Stimulated activated CD4-positive, alpha-beta T cell treated with anti-CD3 and anti-CD28 coated beads, TNF-alpha, amount 100 ng/mL, for 48 hours (primary cell): Measurements from ENCODE around the gene SEC14L5.
"Not testable (repeated sequence)": the region's sequence is repeated elsewhere in the genome, so short reads cannot be mapped to it uniquely, and the experiment has no call there.

Experiments used
- DNase-seq, 3 donors: peaks; one replicate each; pipeline ENCODE4 v3.0.0-alpha.2; 2020; ENCODE audit warnings: low read depth in 3 of 3

Gene SEC14L5

DNA sequence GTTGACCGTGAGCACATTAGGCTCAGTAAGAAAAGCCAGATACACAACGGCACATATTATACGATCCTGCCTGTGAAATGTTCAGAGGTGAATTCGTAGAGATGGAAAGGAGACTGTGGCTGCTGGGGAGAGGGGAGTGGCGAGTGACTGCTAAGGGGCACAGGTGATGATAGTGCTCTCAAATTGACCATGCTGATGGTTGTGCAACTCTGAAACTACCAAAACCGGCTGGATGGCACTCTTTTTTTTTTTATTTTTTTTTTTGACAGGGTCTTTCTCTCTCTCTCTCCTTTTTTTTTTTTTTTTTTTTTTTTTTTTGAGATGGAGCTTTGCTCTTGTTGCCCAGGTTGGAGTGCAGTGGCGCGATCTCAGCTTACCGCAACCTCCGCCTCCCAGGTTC is 8.1 kb upstream of the SEC14L5 start:
- no peak for DNase-seq

DNA sequence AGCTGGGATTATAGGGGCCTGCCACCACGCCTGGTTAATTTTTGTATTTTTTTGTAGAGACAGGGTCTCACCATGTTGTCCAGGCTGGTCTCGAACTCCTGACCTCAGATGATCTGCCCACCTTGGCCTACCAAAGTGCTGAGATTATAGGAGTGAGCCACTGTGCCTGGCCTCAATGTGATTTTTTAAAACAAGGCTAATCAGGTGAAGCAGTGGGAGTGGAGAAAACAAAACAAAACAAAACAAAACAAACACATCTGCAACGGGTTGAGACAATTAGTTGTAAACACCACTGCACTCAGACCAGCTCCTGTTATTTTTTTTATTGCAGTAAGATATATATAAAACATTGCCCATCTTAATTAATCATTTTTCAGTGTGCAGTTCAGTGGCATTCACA is 6.5 kb upstream of the SEC14L5 start:
- DNase-seq: not testable (repeated sequence)

DNA sequence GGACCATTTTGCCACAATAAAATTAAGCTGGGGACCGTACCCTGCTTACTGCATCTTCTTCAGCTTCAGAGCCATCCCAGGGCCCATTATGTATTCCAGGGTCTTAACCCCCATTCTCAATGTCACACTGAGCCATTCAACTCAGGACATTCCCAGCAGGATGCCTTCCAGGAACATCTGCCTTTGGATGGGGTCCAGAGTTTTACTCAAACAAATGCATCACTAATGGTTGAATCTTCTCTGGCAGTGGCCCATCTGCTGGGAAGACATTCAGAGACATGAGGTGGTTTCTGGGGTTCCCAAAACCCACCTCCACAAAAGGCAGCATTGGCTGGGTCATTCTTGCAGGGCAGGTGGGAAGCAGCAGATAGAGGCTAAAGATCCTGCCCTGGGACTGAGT is 3.4 kb upstream of the SEC14L5 start:
- no peak for DNase-seq

DNA sequence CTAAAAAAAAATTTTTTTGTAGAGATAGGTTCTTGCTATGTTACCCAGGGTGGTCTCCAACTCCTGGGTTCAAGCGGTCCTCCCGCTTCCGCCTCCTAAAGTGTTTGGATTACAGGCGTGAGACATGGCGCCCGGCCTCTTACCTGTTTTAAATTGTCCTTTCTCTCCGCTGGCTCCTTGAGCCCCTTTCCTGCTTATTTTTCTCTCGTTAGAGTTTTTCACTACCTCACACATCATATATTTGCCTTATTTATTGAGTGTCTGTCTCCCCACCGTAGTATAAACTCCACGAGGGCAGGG is 760 bp upstream of the SEC14L5 start:
- no peak for DNase-seq

DNA sequence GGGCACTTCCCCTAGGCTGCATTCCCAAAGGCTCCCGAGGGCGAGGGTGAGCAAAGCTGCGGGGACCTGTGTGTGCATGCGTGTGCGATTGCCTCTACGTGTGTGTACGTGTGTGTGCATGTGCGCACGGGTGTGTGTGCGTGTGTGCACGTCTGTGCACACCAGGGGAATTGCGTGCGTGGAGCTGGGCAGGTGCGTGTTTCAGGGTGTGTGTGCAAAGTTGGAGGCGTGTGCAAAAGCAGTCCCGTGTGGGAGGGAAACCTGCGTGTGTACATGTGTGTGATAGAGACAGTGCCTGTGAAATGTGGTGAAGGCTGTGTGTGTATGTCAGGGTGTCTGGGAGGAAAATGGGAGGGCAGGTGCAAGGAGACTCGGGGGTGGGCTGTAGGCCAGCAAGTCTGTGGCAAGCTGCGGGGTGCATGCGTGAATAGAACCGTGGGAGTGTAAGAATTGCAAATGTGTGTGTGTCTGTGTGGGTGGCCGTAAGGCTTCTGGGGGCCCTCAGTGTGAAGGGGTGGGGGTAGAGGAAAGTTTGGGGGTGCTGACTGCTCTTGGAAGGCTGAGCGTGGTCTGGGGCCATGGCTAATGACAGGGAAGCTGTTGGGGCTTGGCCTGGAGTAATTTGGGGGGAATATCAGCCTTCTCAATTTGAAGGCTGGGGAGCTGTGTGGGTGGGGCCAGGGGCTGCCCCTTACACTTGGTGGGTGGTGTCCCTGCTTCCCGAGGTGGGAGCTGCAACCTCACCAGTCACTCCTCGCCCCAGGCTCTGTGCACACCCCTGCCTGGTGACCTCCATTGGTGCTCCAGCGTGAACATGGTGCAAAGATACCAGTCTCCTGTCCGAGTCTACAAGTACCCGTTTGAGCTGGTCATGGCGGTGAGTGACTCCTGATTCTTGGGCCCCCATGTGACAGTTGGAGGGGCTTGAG is 644 bp downstream of the SEC14L5 start:
- no peak for DNase-seq

DNA sequence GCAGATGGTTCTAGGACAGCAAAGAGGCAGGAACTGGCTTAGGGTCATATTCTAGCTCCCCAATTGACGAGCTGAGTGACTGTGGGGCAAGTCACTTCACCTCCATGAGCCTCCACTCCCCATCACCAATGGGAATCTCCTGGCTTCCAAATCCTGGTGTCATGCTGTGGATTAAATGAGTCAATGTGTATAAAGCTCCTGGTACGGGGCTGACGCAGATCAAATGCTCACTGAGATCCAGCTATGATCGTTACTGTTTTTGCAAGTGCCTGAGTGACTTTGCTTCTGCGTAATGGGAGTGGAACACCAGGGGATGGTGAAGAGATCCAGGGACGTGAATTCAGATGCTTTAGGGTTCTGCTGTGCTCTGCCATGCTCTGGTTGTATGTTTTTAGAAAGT is 2.4 kb downstream of the SEC14L5 start:
- DNase-seq: no peak

DNA sequence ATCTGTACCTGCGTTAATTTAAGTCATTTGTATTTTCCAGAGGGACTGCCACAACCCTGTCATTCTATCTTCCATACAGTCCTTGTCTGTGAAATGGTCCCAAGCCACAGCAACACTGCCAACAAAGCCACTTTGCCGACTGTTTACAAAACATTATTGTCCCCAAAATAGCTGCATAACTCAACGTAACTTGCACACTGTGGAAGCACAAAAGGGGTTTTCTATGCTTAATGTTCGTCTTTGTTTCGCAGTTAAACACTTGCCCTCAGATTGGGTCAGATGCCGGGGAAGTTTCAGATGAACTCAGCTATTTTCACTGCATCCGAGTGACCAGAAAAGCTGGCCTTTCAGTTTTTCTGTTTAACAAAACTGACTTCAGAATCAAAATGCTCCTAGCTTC is 4.6 kb downstream of the SEC14L5 start:
- DNase-seq: no peak

DNA sequence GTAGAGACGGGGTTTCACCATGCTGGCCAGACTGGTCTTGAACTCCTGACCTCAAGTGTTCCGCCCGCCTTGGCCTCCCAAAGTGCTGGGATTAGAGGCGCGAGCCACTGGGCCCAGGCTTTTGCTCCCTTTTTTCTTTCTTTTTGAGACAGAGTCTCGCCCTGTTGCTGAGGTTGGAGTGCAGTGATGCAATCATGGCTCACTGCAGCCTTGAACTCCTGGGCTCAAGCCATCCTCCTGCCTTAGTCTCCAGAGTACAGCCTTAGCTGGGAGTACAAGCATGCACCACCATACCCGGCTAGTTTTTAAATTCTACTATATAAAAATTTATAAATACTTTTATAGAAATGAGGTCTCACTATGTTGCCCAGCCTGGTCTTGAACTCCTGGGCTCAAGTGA is 5.4 kb downstream of the SEC14L5 start:
- not testable (repeated sequence) for DNase-seq

DNA sequence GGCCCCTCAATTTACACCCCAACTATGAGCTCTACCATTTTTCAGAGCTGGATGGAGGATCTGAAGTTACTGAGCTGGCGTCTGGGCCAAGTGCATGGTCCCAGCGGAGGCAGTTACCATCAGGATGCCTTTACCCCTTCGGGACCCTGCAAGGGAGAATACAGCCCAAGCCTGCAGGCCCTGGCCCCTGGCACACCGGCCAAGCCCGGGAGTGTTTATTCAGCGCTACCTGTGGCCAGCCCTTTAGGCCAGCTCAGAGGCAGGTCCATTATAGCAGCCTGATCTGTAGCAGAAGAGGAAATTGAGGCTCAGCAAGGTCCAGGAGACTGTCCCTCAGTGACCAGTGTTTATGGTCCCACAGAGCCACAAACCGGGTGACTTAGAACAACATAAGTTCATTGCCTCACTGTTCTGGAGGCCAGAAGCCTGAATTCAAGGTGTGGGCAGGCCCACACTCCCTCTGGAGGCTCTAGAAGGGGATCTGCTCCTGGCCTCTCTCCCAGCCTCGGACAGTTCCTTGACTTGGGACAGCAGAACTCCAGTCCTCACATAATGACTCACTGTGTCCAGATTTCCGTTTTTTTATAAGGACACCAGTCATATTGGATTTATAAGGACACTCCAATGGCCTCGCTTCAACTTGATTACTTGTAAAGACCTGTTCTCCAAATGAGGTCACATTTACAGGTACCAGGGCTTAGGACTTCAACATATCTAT is 8.8 kb downstream of the SEC14L5 start:
- no peak for DNase-seq

DNA sequence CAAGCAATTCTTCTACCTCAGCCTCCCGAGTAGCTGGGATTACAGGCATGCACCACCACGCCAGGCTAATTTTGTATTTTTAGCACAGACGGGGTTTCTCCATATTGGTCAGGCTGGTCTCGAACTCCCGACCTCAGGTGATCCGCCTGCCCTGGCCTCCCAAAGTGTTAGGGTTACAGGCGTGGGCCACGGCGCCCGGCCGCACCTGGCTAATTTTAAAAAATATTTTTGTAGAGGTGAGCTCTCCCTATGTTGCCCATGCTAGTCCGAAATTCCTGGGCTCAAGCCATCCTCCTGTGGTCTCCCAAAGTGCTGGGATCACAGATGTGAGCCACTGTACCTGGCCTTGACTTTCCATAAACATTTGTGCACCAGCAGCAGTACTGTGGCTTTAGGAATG is 10.1 kb downstream of the SEC14L5 start:
- DNase-seq: not testable (repeated sequence)

DNA sequence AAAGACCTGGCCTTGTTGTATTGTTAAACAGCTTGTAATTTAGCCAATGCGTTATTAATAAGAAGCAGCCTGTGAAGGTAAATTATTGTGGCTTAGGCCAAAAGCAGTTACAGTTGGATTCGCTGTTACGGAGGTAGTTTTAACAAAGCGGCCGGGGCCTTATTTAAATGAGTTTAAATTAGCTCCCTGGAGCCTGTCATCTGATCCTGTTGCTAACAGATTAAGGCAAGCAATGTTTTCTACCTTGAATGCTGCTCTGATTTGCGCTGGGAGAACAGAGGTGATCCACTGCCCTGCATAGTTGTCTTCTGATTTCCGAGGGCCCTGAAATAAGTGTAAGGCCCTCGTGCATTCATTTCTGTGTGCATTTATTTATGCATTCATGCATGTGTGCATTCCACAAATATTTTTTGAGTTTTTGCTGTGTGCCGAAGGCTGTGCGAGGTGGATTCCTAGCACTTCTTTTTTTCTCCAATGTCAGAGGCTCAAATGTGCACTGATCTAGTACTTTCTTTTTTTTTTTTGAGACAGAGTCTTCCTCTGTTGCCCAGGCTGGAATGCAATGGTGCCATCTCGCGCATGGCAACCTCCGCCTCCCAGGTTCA is 10.9 kb downstream of the SEC14L5 start:
- DNase-seq: no peak

DNA sequence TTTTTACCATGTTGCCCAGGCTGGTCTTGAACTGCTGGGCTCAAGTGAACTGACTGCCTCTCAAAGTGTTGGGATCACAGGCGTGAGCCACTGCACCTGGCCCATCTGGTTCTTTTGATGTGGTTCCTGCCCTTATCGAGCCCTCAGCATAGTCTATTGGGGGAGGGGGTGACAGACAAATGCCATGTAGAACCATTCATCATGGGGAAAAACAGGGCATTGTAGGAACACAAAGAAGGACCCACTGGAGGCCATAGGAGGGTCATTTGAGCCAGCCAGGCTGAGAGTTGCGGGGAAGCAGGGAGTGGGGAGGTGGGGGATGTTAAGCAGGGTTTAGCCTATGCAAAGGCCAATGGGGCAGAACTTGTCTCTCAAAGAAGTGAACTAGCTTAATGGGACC is 11.9 kb downstream of the SEC14L5 start:
- no peak for DNase-seq

DNA sequence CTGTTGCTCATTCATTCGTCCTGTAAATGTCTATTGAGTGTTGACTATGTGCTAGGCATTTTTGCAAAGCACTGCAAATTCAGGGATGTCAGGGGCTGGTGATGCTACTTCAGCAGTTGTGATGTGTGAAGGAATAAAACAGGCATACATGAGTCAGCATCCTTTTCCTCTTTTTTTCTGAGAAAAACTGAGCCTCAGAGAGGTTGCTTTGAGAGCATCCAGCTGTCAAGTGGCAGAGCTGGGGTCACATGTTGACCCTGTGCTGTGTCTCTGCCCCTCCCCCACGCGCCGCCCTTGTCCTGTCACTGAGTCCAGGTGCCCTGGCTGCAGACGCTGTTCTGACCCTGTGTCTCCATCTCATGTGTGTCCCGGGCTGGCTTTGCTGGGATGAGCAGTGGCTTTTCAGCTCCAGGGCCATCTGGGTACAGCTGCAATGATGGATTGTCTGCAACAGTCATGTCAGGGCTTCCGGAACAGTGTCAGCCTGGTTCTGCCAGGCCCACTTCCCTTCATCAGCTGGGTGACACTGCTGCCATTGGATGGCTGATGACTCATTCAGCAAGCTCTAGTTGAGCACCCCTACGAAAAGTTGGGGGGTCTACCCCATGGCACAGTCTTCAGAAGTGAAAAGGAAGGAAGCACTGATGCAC is 14.9 kb downstream of the SEC14L5 start:
- DNase-seq: no peak

DNA sequence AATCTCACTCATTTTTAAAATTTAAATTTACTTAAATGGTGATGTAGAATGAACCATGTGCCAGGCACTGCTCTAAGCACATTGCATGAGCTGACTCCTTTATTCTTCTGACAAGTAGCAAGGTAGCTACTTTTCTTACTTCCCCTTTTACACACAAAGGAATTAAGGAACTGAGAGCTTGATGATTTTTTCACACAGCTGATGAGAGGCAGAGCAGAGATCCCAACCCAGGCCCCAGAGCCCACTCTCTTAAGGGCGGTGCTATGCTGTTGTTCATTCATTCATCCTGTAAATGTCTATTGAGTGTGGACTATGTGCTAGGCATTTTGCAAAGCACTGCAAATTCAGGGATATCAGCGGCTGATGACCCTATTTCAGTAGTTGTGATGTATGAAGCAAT is 17.9 kb downstream of the SEC14L5 start:
- no peak for DNase-seq

DNA sequence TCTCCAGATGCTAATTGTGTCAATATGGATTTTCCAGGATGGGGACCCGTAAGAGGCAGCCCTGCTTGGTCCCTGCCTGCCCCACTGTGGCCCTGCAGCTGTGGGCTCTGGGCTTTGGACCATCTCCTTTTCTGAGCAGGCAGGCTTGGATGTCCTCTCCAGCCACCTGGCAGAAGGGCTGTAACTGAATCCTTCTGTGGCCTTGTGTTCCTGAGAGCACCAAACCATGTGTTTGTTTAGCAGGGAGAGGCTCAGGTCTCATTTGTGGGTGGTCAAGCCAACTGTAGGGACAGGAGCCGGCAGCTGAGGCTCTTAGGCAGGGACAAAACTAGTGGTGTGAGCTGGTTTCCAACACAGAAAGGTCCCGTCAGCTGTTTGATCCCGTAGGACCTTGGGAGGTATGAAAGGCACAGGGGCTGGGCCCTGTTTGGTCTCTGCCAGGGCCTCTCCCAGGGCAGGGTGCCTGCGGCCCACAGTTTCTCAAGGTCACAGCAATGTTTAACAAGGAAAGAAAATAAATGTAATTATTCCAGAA is 18.5 kb downstream of the SEC14L5 start:
- no peak for DNase-seq

DNA sequence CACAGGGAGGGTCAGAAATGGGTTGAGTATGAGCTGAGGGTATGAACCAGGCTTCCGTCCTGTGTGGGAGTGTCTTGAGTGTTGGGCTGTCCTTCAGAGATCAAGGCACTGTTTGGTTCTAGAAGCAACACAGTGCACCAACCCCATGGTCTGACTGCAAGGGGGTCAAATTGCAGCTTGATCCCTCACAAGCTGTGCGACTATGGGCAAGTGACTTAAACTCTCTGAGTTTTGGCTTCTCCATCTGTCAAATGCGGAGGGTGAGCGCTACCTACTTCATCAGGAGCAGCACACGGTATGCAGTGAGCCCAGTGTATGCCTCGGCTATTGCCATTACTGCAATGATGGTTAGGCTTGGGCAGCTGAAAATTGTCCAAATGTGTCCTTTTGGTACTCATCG is 21.0 kb downstream of the SEC14L5 start:
- DNase-seq: no peak

DNA sequence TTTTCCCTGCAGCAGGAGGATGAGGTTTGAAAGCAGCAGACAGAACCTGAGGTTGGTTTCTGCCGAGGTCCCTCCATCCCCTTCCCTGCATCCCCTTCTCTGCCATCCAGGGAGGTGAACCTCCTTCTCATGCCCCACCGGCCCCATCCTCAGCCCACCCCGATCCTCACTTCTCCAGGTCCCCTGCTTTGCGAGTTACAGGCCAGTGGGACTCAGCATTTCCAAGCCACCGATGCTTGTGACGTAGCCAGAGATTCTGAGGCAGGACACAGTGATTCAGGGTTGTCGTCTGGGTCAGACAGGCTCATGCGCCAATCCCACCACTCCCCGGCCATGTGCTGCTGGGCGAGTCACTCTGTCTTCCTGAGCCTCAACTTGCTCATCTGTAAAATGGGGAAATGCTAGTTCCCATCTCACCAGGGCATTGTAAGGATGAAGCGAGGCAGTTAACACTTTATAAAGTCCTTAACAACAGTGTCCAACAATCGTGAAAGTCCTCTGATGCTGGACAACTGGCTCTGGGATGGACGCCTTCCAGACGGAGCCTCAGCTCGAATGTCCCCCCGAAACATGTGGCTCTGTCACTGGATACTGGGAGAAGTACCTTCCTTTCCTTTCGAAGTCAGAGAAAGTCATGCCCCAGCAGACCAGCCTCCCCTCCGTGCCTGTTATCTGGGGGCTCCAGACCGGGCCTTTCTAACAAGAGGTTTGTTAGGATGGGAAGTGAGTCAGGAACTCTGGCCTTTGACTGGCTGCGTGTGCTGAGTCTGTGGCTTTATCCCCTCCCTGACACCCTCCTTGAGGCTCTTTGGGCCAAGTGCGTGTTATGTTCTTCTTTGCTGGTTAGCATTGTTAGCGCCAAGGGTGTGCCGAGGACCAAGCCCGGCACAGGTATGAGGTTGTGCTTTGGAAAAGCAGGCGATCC is 21.9 kb downstream of the SEC14L5 start:
- no peak for DNase-seq

DNA sequence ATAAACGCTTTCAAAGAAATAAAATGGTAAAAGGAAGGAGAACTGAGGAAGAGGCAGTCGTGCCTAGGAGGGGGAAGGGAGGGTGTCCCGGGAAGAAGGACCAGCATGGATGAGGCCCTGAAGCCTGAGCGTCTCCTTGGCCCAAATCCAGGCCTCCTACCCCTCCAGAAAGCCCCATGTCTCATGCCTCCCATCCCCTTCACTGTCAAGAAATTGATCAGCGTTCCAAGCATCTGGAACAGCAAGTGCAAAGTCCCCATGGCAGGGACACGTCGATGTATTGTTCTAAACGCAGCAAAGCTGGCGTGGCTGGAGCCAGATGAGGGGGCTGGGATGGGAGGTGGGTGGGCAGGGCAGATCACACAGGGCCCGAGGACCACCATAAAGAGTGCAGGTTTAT is 22.6 kb downstream of the SEC14L5 start:
- DNase-seq: no peak

DNA sequence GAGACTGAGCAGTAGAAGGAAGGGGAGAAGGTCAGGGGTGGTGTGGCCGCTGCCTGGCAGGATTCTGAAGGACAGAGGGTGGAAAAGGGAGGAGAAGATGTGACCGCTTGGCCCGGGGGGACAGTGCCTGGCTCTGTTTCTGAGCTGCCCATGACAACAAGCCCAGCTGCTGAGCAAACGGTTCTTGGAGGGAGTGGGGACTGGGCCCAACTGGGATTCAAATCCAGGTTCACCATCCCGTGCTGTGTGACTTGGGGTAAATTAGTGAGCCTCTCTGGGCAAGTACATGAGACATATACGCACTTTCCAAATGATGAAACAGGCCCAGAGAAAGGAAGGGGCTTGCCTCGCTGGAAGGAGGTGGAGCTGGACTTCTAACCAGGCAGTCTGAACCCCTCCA is 23.3 kb downstream of the SEC14L5 start:
- no peak for DNase-seq

DNA sequence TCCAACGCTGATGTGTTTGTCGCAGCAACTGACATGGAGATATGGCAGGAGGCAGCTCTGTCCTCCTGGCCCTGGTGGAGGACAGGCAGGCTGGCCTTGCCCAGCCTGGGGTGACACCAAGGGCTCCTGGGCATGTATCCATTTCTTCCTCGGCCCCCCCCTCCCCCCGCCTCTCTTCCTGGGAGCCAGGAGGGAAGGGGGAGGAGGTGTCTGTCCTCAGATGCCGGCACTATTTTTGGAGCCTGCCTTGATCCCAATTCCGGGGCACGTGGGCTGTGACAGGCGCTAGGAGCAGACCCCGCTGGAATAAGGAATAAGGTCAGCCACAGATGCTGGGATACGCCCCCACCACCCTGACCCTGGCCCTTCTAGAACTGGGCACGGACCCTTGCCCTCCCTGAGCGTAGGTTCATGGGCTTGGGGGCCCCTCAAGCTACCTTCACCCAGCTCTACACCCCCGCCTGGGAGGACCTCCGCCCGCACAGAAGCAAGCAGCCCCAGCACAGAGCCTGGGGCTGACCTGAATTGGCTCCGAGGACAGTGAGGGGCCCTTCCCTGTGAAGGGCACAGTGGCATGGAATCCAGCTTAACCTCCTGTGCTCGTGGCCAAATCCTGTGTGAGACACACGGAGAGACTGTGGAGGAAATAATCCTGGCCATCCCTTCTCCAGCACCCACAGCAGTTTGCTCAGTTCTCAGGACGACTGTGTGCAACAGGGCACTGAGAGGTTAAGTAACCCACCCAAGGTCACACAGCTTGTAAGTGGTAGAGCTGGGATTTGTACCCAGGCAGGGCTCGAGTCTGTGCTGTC is 24.1 kb downstream of the SEC14L5 start:
- DNase-seq: no peak
